HFFc6 (cell line): ENCODE measurements around the gene PSMB9. TPM values are rescaled to one million over a fixed set of nuclear protein-coding genes. Genes with fewer than 3 reads are reported as not detected.
"Not testable (repeated sequence)": the region's sequence is repeated elsewhere in the genome, so short reads cannot be mapped to it uniquely, and the experiment has no call there.

Experiments
- DNase-seq: peaks from one replicate; pipeline ENCODE4 v3.0.0-alpha.2; 2018
- H3K27ac Mint-ChIP-seq: 2 replicates; pipeline ENCODE4 v1.8.0; 2020; ENCODE audit warnings: mild to moderate bottlenecking, mixed read lengths
- H3K27me3 Mint-ChIP-seq: 2 replicates; pipeline ENCODE4 v1.8.0; 2021; ENCODE audit warnings: mild to moderate bottlenecking, moderate library complexity, mixed read lengths; ENCODE audit not compliant: insufficient read depth
- H3K36me3 Mint-ChIP-seq: 2 replicates; pipeline ENCODE4 v1.8.0; 2021; ENCODE audit warnings: low read depth, mixed read lengths
- H3K4me1 Mint-ChIP-seq: 2 replicates; pipeline ENCODE4 v1.8.0; 2020; ENCODE audit warnings: low read depth, mixed read lengths
- H3K4me3 Mint-ChIP-seq: 2 replicates; pipeline ENCODE4 v1.8.0; 2020; ENCODE audit warnings: mild to moderate bottlenecking, moderate library complexity, mixed read lengths
- H3K9me3 Mint-ChIP-seq: 2 replicates; pipeline ENCODE4 v1.8.0; 2020; ENCODE audit warnings: mild to moderate bottlenecking, mixed read lengths
- total RNA-seq, 6 experiments: library from RNA; stranded (reverse); fragmentation: NEBNext Ultra II Directional; extraction: Animal tissue kit (Norgen Biotek cat#: 25700); gene quantifications; 2 replicates in 1 of 6; 3 replicates in 5 of 6; pipeline ENCODE4 v1.2.3, GENCODE V29; 2021
- TF ChIP-seq, protein P1 (sequence below): fragments of 200-600 bp; sonication (generic); IDR thresholded peaks from 2 replicates; pipeline ENCODE4 v1.5.0; 2021; ENCODE audit warnings: antibody characterized with exemption, mild to moderate bottlenecking

Gene PSMB9
- total RNA-seq, 6 experiments from 2014 or later = 4.9 to 23.9 (median 20.9) TPM

GRCh38 chr6:32867022-32867477 lies 13.1 kb downstream of the PSMB9 start:
- Mint-ChIP-seq H3K4me3 (no peak overlapping the region), H3K27ac (no peak overlapping the region), H3K36me3 (no peaks in the 10 kb centered on the region), H3K4me1 (no peaks in the 10 kb centered on the region), H3K27me3 (peaks cover 33% of the 10 kb centered on the region), H3K9me3 (no peaks in the 10 kb centered on the region)
- no peak for DNase-seq
- TF ChIP-seq, protein P1, sequence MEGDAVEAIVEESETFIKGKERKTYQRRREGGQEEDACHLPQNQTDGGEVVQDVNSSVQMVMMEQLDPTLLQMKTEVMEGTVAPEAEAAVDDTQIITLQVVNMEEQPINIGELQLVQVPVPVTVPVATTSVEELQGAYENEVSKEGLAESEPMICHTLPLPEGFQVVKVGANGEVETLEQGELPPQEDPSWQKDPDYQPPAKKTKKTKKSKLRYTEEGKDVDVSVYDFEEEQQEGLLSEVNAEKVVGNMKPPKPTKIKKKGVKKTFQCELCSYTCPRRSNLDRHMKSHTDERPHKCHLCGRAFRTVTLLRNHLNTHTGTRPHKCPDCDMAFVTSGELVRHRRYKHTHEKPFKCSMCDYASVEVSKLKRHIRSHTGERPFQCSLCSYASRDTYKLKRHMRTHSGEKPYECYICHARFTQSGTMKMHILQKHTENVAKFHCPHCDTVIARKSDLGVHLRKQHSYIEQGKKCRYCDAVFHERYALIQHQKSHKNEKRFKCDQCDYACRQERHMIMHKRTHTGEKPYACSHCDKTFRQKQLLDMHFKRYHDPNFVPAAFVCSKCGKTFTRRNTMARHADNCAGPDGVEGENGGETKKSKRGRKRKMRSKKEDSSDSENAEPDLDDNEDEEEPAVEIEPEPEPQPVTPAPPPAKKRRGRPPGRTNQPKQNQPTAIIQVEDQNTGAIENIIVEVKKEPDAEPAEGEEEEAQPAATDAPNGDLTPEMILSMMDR = no peak

- TF ChIP-seq, protein P1 = no peak
- Mint-ChIP-seq H3K4me3 (no peak overlapping the region), H3K9me3 (no peaks in the 10 kb centered on the region), H3K36me3 (no peaks in the 10 kb centered on the region), H3K27ac (no peak overlapping the region), H3K4me1 (no peaks in the 10 kb centered on the region), H3K27me3 (peaks cover 36% of the 10 kb centered on the region)
- no peak for DNase-seq
Measured at GRCh38 chr6:32867554-32868256, 13.7 kb downstream of the PSMB9 start.

- Mint-ChIP-seq H3K36me3 (no peaks in the 10 kb centered on the region), H3K4me3 (no peak overlapping the region), H3K4me1 (no peaks in the 10 kb centered on the region), H3K27me3 (peaks cover 39% of the 10 kb centered on the region), H3K27ac (no peak overlapping the region), H3K9me3 (no peaks in the 10 kb centered on the region)
- DNase-seq = peak; percentile 56
- TF ChIP-seq, protein P1 = peak; percentile 99
Measured at GRCh38 chr6:32868257-32868788, 14.3 kb downstream of the PSMB9 start.

- not testable (repeated sequence) for H3K36me3 Mint-ChIP-seq, H3K4me3 Mint-ChIP-seq, H3K4me1 Mint-ChIP-seq, DNase-seq, H3K27ac Mint-ChIP-seq, H3K9me3 Mint-ChIP-seq
- peaks cover 33% of the 10 kb centered on the region for H3K27me3 Mint-ChIP-seq
Measured at GRCh38 chr6:32873947-32874346, 20.0 kb downstream of the PSMB9 start.

- H3K36me3 Mint-ChIP-seq = no peaks in the 10 kb centered on the region
- no peaks in the 10 kb centered on the region for H3K4me1 Mint-ChIP-seq
- TF ChIP-seq, protein P1 = no peak
- H3K4me3 Mint-ChIP-seq = no peak overlapping the region
- DNase-seq = no peak
- H3K9me3 Mint-ChIP-seq = no peaks in the 10 kb centered on the region
- no peak overlapping the region for H3K27ac Mint-ChIP-seq
- peaks cover 31% of the 10 kb centered on the region for H3K27me3 Mint-ChIP-seq
Measured at GRCh38 chr6:32876603-32877002, 22.6 kb downstream of the PSMB9 start.

GRCh38 chr6:32879691-32880090 lies 25.7 kb downstream of the PSMB9 start:
- Mint-ChIP-seq H3K9me3 (no peaks in the 10 kb centered on the region), H3K36me3 (no peaks in the 10 kb centered on the region), H3K27ac (no peak overlapping the region), H3K4me1 (peaks cover 20% of the 10 kb centered on the region), H3K4me3 (no peak overlapping the region), H3K27me3 (peaks cover 16% of the 10 kb centered on the region)
- DNase-seq = no peak
- TF ChIP-seq, protein P1 = no peak

DNA sequence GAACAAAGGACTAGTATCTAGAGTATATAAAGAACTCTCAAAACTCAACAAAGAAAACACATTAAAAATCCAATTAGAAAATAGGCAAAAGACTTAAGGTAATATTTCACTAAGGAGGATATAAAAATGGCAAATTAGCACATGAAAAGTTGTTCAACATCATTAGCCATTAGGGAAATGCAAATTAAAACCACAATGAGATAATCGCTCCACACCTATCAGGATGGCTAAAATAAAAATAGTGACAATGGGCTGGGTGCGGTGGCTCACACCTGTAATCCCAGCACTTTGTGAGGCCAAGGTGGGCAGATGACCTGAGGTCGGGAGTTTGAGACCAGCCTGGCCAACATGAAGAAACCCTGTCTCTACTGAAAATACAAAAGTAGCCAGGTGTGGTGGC lies 27.0 kb downstream of the PSMB9 start:
- H3K27me3 Mint-ChIP-seq = peaks cover 16% of the 10 kb centered on the region
- not testable (repeated sequence) for H3K27ac Mint-ChIP-seq, H3K9me3 Mint-ChIP-seq, H3K4me3 Mint-ChIP-seq, DNase-seq, H3K36me3 Mint-ChIP-seq
- peaks cover 23% of the 10 kb centered on the region for H3K4me1 Mint-ChIP-seq
